Memory B cell (primary cell): ENCODE results near the gene UBAC1.
A peak's percentile ranks its signal among the peaks of the same experiment; 100 is the strongest.
"Not testable (repeated sequence)": the region's sequence is repeated elsewhere in the genome, so short reads cannot be mapped to it uniquely, and the experiment has no call there.

Experiments
- ATAC-seq: fragments of 150-1000 bp; cut with Tn5 transposase; 2 replicates; pipeline ENCODE4 v1.10.0; 2021; ENCODE audit warnings: low read depth, mild to moderate bottlenecking, moderate library complexity
- DNase-seq, 2 donors: peaks; one replicate each; pipeline ENCODE4 v3.0.0; 2022; ENCODE audit warnings: low spot score in 2 of 2
- H3K27ac Mint-ChIP-seq: one replicate; pipeline ENCODE4 v1.8.0; 2022; ENCODE audit warnings: mild to moderate bottlenecking, moderate library complexity, mixed read lengths
- H3K27me3 Mint-ChIP-seq: one replicate; pipeline ENCODE4 v1.8.0; 2022; ENCODE audit warnings: mixed read lengths
- H3K36me3 Mint-ChIP-seq: one replicate; pipeline ENCODE4 v1.8.0; 2022; ENCODE audit warnings: mild to moderate bottlenecking, mixed read lengths
- H3K4me1 Mint-ChIP-seq: one replicate; pipeline ENCODE4 v1.8.0; 2022; ENCODE audit warnings: mixed read lengths
- H3K4me3 Mint-ChIP-seq: one replicate; pipeline ENCODE4 v1.8.0; 2022; ENCODE audit warnings: mild to moderate bottlenecking, moderate library complexity, mixed read lengths
- H3K9me3 Mint-ChIP-seq: one replicate; pipeline ENCODE4 v1.8.0; 2022; ENCODE audit warnings: mixed read lengths

The UBAC1 gene

DNA sequence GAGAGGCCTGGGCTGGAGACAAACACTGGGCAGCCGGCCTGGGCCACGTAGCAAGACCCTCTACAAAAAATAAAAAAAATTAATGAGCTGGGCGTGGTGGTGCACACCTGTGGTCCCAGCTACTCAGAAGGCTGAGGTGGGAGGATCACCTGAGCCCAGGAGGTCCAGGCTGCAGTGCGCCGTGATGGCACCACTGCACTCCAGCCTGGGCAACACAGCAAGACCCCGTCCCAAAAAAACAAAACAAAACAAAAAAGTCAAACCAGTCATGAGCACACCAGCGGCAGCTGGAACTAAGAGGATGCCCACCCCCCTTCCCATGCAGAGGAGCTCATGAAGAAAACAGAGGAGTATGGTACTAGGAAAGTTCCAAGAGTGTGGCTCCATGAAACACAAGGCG, 2.2 kb upstream of the UBAC1 start:
- H3K36me3 Mint-ChIP-seq, result no peaks in the 10 kb centered on the region
- no peaks in the 10 kb centered on the region for H3K9me3 Mint-ChIP-seq
- no peak overlapping the region for H3K27ac Mint-ChIP-seq
- peaks cover 14% of the 10 kb centered on the region for H3K27me3 Mint-ChIP-seq
- no peak for DNase-seq
- no peak overlapping the region for H3K4me3 Mint-ChIP-seq
- ATAC-seq, result no peak
- H3K4me1 Mint-ChIP-seq, result peaks cover 27% of the 10 kb centered on the region

DNA sequence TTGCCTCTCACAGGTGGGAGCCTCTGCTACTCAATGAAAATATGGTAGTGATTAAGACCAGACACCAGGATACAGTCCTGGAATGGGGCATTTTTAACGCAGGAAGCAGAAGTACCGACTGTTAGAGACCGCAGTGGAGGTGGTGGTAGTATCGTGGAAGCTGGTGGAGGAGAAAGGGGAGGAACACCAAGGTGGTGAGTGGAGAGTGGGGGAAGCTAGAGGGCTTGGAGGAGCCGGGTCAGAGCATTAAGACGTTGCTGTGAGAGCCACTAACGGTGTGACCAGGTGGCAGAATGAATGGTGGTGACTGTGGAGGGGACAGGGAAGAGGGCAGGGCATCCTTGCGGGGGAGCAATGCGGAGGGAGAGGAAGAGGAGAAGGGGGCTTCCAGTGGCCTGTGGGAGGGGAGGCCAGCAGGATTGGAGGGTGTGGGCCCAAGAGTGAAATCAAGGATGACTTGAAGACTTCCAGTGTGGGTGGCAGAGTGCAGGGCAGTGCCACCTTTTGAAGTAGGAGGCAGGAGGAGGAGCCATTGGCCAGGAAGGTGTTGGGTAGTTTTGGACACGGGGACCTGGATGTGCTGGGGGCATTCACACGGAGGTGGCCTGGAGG, 1.6 kb upstream of the UBAC1 start:
- ATAC-seq (no peak), DNase-seq (no peak)
- Mint-ChIP-seq H3K27me3 (peaks cover 14% of the 10 kb centered on the region), H3K27ac (peak overlapping the region; percentile 48), H3K4me3 (no peak overlapping the region), H3K4me1 (peaks cover 26% of the 10 kb centered on the region), H3K36me3 (no peaks in the 10 kb centered on the region), H3K9me3 (no peaks in the 10 kb centered on the region)

DNA sequence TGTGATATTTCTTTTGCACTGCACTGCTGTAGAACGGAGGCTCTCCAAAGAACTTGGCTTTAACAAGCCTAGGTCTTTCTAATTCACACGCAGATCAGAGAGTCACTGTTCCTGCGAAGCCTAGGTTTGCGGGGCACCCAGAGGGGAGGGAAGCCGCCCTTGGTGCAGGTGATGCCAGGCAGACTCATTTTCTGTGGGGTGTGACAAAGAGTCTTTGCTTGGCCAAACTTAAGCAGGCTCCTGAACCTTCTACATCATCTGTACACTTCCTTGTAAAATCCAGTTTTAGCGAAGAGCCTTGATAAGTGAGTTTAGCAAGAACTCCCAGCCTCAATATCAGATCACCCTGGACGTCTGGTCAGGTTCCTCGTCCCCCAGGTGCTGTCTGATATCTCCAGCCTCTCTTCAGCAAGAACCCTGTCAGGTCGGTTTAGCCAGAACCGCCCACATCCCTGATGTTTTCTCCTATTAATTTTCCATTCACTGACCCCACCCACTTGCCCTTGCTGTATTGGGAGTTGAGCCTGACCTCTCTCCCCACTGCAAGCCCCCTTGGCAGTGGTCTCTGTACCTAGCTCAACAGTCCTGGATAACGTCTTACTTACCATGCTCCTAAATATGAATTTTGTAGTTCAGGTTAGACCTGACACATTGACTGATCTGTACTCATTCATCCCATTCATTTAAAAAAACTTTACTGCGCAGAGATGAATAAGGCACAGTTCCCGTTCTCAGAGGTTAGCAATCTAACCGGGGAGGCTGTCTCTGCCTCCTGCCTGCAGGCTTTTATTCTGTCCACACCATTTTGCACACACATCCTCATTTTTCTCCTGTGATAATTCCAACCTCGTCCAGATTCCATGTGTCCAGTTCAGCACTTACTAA, 880 bp upstream of the UBAC1 start:
- Mint-ChIP-seq H3K27ac (peak overlapping the region; percentile 48), H3K4me3 (peak overlapping the region; percentile 65), H3K27me3 (peaks cover 12% of the 10 kb centered on the region), H3K4me1 (peaks cover 21% of the 10 kb centered on the region), H3K9me3 (no peaks in the 10 kb centered on the region), H3K36me3 (no peaks in the 10 kb centered on the region)
- DNase-seq (no peak), ATAC-seq (no peak)

DNA sequence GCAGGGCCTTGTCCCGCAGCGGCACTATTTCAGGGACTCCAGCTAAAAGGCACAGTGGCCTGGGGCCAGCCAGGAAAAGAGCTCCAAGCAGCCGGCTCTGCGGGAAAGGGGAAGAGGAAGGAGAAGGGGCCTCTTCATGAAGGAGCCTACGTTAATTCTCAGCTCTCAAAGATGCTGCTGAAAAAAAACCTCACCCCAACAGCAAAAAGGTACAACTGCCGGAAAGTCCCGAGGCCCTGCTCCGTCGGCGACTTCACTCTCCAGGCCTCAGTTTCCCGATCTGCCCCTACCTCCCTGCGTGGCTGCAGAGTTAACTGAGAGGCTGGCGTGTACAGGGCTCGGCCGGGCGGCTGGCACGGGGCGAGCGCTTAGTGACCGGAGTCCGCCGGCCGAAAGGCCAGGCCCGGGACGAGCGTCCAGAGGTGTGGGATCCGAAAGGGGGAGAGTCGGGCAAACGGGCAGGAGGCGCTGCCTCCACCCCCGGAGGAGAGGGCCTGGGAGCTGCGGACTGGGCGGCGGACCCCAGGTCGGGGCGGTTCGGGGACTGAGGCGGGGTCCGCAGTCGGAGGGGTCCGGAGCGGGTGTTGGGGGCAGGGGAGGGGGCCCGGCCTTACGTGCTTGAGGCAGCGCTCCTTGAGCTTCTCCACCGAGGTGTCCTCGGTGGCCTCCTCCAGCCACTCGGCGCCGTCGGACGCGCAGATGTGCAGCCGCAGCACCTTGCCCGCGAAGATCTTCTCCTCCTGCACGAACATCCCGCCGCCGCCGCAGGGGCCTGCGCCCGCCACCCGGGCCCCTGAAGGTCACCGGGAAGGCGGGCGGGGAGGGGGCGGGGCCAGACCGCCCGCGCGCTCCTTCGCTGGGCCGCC, 529 bp downstream of the UBAC1 start:
- peaks cover 24% of the 10 kb centered on the region for H3K4me1 Mint-ChIP-seq
- no peak for ATAC-seq
- DNase-seq, result peak in 1 of 2 donors; percentile 36

DNA sequence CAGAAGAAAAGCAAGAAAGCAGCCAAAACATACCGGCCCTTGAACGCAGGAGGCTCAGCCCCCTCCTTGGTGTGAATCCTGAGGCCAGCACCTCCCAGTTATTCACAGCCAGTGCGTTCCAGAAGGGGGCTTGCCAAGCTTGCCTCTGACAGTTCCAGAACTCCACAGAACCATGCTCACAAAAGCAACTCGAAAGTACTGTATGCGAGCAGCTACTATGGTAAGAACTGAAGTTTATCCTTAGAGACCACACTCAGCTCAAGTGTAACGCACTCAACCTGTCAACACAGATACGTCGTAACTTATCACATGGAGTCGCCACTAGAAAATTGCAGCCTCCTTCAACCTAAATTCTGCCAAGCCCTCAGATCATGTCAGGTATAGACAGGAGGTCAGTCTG, 1.4 kb downstream of the UBAC1 start:
- no peak for DNase-seq
- peak overlapping the region; percentile 85 for H3K27ac Mint-ChIP-seq
- peak overlapping the region; percentile 88 for H3K4me3 Mint-ChIP-seq
- H3K27me3 Mint-ChIP-seq, result peaks cover 9% of the 10 kb centered on the region
- no peaks in the 10 kb centered on the region for H3K9me3 Mint-ChIP-seq
- peaks cover 24% of the 10 kb centered on the region for H3K4me1 Mint-ChIP-seq
- H3K36me3 Mint-ChIP-seq, result peaks cover 5% of the 10 kb centered on the region
- ATAC-seq, result no peak

More for the DNA sequence above, 529 bp downstream of the UBAC1 start:
- H3K27me3 Mint-ChIP-seq, result peaks cover 12% of the 10 kb centered on the region
- H3K4me3 Mint-ChIP-seq, result peak overlapping the region; percentile 88
- H3K9me3 Mint-ChIP-seq, result no peaks in the 10 kb centered on the region
- peak overlapping the region; percentile 85 for H3K27ac Mint-ChIP-seq
- peaks cover 4% of the 10 kb centered on the region for H3K36me3 Mint-ChIP-seq

DNA sequence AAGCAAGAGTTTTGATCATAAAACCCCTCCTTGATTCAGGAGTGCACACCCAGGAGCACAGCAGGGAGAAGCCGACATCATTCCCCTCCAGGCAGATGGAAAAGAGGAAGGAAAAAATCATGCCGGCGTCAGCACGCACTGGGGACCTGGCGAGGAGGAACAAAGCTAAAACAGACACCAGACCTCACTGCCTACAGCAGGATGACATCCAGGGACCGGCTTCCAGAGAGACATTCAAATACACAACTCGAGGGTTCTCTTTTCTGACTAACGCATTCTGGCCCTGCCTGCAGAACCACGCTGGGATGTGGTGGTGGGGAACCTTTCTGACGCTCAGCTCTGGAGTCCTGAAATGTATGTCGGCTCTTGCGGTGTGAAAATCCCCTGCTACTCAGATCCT, 2.7 kb downstream of the UBAC1 start:
- H3K27ac Mint-ChIP-seq, result no peak overlapping the region

DNA sequence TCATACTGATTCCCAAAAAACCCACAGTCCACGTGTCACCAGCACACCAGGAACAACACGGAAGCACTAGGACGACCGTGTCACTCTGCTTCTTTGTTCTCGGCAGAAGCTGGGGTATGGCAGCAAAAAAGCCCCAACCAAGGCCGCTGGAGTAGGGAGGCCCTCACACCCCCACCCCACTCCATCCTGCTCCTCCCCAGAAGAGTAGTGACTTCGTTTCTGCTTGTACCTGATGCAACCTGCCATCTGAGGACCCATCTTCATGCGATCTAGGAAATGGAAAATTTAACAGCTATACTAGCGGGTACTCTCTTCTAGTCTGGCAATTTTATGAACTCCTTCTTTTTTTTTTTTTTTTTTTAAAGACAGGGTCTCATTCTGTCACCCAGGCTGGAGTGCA, 3.7 kb downstream of the UBAC1 start:
- peaks cover 19% of the 10 kb centered on the region for H3K4me1 Mint-ChIP-seq
- peaks cover 13% of the 10 kb centered on the region for H3K36me3 Mint-ChIP-seq

More for the DNA sequence above, 2.7 kb downstream of the UBAC1 start:
- DNase-seq (no peak), ATAC-seq (no peak)
- peaks cover 10% of the 10 kb centered on the region for H3K36me3 Mint-ChIP-seq
- no peak overlapping the region for H3K4me3 Mint-ChIP-seq
- H3K9me3 Mint-ChIP-seq, result no peaks in the 10 kb centered on the region
- peaks cover 5% of the 10 kb centered on the region for H3K27me3 Mint-ChIP-seq
- H3K4me1 Mint-ChIP-seq, result peaks cover 24% of the 10 kb centered on the region

DNA sequence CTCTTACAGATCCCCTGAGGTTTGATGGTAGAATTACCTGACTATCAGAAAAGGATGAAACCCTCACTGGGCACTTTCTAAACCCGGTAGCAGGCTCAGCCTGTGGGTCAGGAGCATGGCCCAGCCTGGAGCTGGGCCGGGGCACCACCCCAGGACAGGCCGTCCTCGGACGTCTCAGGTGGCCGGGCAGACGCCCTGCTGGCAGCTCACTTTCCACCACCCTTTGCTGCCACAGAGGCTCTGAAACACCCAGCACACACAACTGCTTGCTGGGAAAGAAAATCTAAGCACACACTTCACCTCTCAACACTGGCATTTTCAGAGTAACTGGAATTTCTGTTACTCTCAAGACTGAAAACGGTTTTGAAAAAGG, 4.4 kb downstream of the UBAC1 start:
- no peak for ATAC-seq
- H3K27ac Mint-ChIP-seq, result no peak overlapping the region
- no peaks in the 10 kb centered on the region for H3K27me3 Mint-ChIP-seq
- no peak for DNase-seq
- H3K4me1 Mint-ChIP-seq, result peaks cover 13% of the 10 kb centered on the region
- H3K4me3 Mint-ChIP-seq, result no peak overlapping the region
- no peaks in the 10 kb centered on the region for H3K9me3 Mint-ChIP-seq
- peaks cover 13% of the 10 kb centered on the region for H3K36me3 Mint-ChIP-seq

More for the DNA sequence above, 3.7 kb downstream of the UBAC1 start:
- no peaks in the 10 kb centered on the region for H3K9me3 Mint-ChIP-seq
- no peaks in the 10 kb centered on the region for H3K27me3 Mint-ChIP-seq
- ATAC-seq (no peak), DNase-seq (no peak)
- no peak overlapping the region for H3K27ac Mint-ChIP-seq
- H3K4me3 Mint-ChIP-seq, result no peak overlapping the region

DNA sequence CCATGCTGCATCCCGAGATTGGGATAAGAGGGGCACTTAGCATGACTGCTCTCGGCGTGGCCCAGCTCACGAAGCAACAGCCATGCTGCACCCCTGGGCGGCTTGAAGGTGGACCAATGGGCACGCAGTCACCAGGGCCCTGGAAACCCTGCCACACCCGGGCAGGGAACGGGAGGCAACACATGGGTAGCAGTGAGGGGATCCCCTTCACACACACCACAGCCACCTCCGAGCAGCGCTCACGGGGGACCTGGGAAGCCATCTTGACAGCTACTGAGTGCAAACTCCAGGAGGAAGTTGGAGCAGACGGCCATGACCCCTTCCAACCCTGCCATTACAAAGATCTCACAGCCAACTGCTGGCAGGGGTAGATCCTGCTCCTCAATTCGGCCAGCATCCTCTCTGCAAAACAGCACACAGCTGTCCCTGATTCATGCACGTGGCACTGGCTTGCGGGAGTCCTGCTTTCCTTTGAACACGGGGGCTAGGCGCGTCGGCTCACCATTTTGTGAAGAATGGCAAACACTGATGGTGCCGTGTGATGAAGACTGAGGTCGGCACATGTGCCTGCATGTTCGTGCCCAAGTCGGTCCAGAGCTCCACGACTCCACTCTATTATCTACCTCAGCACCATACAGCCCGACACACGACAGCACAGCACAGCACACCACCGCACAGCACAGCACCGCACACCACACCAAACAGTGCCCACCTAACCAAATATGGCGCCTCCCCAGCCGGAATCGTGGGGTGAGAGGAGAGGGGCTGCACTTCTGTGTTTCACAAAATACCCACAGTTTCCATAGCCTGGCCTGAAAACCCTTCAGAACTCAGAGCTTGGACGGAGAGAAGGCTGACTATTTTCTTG, 5.0 kb downstream of the UBAC1 start:
- Mint-ChIP-seq H3K4me3 (no peak overlapping the region), H3K27ac (no peak overlapping the region)

DNA sequence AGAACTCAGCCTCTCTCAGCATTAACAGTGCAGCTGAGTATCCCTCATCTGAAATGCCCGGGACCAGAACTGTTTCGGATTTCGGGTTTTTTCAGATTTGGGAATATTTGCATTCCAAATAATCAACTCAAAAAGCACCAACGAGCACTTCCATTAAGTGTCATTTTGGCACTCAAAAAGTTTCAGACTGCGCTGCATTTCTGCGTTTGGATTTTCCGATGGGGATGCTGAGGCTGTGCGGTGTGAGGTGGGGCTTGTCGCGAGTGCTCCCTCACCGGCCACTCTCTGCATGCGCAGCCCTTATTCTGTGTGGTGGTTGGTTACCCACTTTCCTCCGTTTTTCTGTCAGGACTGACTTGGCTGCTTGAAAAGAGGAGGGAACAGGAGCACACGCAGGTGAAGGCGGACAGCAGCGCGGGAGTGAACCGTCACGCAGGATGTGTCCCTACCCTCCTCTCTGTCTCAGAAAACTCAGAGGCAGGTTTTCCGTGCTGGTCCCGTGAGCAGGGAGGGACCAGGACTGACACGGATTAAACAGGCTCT, 8.4 kb downstream of the UBAC1 start:
- H3K4me3 Mint-ChIP-seq, result no peak overlapping the region
- no peak overlapping the region for H3K27ac Mint-ChIP-seq
- peaks cover 22% of the 10 kb centered on the region for H3K36me3 Mint-ChIP-seq
- H3K27me3 Mint-ChIP-seq, result no peaks in the 10 kb centered on the region
- H3K4me1 Mint-ChIP-seq, result peaks cover 3% of the 10 kb centered on the region
- H3K9me3 Mint-ChIP-seq, result no peaks in the 10 kb centered on the region
- ATAC-seq (no peak), DNase-seq (no peak)

More for the DNA sequence above, 5.0 kb downstream of the UBAC1 start:
- ATAC-seq (no peak), DNase-seq (no peak)
- Mint-ChIP-seq H3K36me3 (peaks cover 13% of the 10 kb centered on the region), H3K9me3 (no peaks in the 10 kb centered on the region), H3K27me3 (no peaks in the 10 kb centered on the region), H3K4me1 (peaks cover 10% of the 10 kb centered on the region)

DNA sequence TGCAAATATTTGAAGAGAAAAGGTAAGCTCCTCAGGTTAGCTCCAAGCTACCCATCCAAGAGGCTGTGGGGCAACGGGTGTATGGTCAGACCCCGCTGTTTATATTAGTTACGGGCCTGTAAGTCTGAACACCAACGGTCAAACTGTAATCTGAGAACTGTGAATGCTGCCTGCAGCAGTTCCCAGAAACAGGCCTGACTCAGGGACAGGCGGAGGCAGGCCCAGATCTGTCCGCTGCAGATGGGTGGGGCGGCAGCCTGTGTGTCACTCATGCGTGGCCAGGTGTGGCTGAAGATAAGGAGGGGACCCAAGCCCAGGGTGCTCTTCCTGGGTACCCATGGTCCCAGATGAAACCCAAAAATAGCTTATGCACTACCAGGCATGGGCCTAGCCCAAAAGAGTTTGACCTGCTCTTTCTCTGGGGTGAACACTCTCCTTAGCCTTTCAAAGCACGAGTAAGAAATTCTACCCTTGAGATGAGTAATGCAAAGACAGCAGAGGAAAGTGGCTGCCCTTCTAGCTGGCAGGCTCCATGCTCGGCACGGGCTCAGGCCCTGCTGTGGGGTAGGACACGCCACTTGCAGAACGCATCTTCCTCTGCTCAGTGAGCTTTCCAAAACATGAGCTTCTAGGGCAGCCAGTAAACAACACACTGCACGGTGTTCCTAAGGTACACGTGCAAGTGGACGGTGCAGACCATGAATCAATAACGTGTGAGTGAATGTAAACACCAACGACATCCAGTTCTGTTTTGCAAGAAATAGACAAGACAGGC, 9.1 kb downstream of the UBAC1 start:
- no peak overlapping the region for H3K4me3 Mint-ChIP-seq
- no peak overlapping the region for H3K27ac Mint-ChIP-seq
- DNase-seq (no peak), ATAC-seq (no peak)
- peaks cover 3% of the 10 kb centered on the region for H3K4me1 Mint-ChIP-seq
- no peaks in the 10 kb centered on the region for H3K27me3 Mint-ChIP-seq
- H3K9me3 Mint-ChIP-seq, result no peaks in the 10 kb centered on the region
- peaks cover 23% of the 10 kb centered on the region for H3K36me3 Mint-ChIP-seq

DNA sequence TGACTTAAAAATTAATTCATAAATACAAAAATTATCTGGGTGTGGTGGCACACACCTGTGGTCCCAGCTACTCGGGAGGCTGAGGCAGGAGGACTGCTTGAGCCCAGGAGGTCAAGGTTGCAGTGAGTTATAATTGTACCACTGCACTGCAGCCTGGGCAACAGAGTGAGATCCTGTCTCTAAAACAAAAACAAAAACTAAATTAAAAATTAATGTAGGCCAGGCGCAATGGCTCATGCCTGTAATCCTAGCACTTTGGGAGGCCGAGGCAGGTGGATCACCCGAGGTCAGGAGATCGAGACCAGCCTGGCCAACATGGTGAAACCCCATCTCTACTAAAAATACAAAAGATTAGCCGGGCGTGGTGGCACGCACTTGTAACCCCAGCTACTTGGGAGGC, 9.9 kb downstream of the UBAC1 start:
- H3K27me3 Mint-ChIP-seq, H3K27ac Mint-ChIP-seq, ATAC-seq, H3K9me3 Mint-ChIP-seq, H3K4me3 Mint-ChIP-seq, H3K4me1 Mint-ChIP-seq, DNase-seq: not testable (repeated sequence)
- peaks cover 20% of the 10 kb centered on the region for H3K36me3 Mint-ChIP-seq
